Lower lobe of right lung (tissue), 2 donors: ENCODE results near the gene MEIS3. TPM values are rescaled to one million over a fixed set of nuclear protein-coding genes. Genes with fewer than 3 reads are reported as not detected.
A peak's percentile ranks its signal among the peaks of the same experiment; 100 is the strongest.
"Not testable (repeated sequence)": the region's sequence is repeated elsewhere in the genome, so short reads cannot be mapped to it uniquely, and the experiment has no call there.

Source experiments
- ATAC-seq, 2 donors: fragments of 200-7000 bp; cut with Tn5 transposase; one replicate each; pipeline ENCODE4 v1.9.1; 2020 to 2022; ENCODE audit warnings: mild to moderate bottlenecking in 2 of 2, moderate library complexity in 2 of 2
- DNase-seq: peaks from one replicate; pipeline ENCODE4 v3.0.0-alpha.2; 2020
- H3K27ac ChIP-seq: fragments of 200-600 bp; one replicate; pipeline ENCODE4 v1.8.0; 2022
- H3K27me3 ChIP-seq: fragments of 200-600 bp; one replicate; pipeline ENCODE4 v1.8.0; 2022; ENCODE audit warnings: low read depth
- H3K36me3 ChIP-seq: fragments of 200-600 bp; one replicate; pipeline ENCODE4 v1.8.0; 2022; ENCODE audit warnings: mild to moderate bottlenecking
- H3K4me1 ChIP-seq: fragments of 200-600 bp; one replicate; pipeline ENCODE4 v1.8.0; 2022
- H3K4me3 ChIP-seq: fragments of 200-600 bp; one replicate; pipeline ENCODE4 v1.8.0; 2022; ENCODE audit warnings: mild to moderate bottlenecking
- H3K9me3 ChIP-seq: fragments of 200-600 bp; one replicate; pipeline ENCODE4 v1.8.0; 2022
- intact Hi-C: fragments of 100-400 bp; cut with DNase I; formaldehyde crosslinking; loops from one replicate; pipeline ENCODE4 v1.11.0; 2022
- total RNA-seq: library from RNA; stranded (reverse); fragmentation: NEBNext Ultra II Directional; extraction: Animal tissue kit (Norgen Biotek cat#: 25700); gene quantifications from one replicate; pipeline ENCODE4 v1.2.1, GENCODE V29; 2021
- TF ChIP-seq, protein P1 (sequence below): fragments of 200-600 bp; IDR thresholded peaks from one replicate; pipeline ENCODE4 v1.8.0; 2022; ENCODE audit warnings: antibody characterized with exemption, mild to moderate bottlenecking
- donor health status: DM: no; HTN: yes; CAD: no; lungs with severe emphysema.

Gene MEIS3
- total RNA-seq, 1 donor from 2014 or later: 5.3 TPM

DNA sequence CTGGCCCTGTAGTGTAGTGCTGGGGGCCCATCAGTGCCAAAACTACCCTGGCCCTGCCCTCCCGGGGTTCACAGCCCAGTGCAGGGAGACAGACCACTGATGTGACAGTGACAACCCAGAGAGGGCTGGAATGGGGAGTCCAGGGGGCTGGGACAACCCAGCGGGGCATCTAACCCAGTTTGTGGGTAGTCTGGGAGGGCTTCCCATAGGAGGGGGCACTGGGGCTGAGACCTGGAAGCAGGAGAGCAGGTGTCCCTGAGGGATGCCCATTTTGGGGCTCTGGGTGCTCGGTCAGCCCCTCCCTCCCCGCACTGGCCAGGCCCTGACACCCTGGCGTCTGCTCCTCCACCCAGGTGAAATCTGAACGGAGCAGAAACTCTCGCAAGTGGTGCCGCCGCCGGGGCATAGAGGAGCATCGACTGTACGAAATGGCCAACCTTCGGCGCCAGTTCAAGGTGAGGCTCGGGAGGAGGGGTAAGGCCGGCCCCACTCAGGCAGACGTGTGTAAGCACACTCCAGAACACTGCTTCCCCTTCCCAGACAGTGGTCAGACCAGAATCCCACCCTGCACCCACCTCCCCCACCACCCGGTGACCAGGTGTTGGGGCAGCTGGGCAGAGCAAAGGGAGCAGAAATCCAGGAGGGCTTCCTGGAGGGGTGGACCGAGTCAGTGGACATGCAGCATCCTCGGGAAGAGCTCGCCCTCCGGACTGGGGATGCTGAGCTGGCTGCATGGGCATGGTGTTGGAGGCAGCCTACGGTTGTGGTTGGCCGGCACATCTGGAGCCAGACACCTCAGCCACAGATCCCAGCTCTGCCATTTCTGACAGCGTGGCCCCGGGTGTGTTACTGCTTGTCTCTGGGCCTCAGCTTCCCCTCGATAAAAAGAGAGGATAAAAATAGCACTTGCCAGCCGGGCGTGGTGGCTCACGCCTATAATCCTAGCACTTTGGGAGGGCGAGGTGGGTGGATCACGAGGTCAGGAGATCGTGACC is 45.8 kb downstream of the MEIS3 start:
- ATAC-seq: no peak
- Histone ChIP-seq H3K9me3 (no peaks in the 10 kb centered on the region), H3K4me3 (no peak overlapping the region), H3K4me1 (no peaks in the 10 kb centered on the region), H3K27me3 (no peaks in the 10 kb centered on the region), H3K36me3 (peaks cover 92% of the 10 kb centered on the region), H3K27ac (no peak overlapping the region)
- DNase-seq: no peak
- TF ChIP-seq, protein P1, sequence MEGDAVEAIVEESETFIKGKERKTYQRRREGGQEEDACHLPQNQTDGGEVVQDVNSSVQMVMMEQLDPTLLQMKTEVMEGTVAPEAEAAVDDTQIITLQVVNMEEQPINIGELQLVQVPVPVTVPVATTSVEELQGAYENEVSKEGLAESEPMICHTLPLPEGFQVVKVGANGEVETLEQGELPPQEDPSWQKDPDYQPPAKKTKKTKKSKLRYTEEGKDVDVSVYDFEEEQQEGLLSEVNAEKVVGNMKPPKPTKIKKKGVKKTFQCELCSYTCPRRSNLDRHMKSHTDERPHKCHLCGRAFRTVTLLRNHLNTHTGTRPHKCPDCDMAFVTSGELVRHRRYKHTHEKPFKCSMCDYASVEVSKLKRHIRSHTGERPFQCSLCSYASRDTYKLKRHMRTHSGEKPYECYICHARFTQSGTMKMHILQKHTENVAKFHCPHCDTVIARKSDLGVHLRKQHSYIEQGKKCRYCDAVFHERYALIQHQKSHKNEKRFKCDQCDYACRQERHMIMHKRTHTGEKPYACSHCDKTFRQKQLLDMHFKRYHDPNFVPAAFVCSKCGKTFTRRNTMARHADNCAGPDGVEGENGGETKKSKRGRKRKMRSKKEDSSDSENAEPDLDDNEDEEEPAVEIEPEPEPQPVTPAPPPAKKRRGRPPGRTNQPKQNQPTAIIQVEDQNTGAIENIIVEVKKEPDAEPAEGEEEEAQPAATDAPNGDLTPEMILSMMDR: no peak
- intact Hi-C loops: no loop called here

DNA sequence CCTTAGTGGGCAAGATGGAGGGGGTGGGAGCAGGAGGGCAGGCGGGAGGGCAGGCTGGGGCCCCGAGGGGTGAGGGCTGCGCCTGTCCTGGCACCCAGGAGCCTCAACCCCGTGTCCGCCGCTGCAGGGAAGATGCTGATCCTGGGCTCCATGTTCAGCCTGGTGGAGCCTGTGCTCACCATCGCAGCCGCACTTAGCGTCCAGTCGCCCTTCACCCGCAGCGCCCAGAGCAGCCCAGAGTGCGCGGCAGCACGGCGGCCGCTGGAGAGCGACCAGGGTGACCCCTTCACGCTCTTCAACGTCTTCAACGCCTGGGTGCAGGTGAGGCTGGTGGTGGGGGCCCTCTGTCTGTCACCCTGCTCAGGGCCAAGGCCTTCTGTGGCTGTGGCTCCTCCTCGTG is 46.7 kb downstream of the MEIS3 start:
- DNase-seq (no peak), ATAC-seq (no peak)
- intact Hi-C loops: no loop called here
- TF ChIP-seq, protein P1: no peak
- H3K9me3 ChIP-seq: no peaks in the 10 kb centered on the region
- H3K27me3 ChIP-seq: no peaks in the 10 kb centered on the region
- H3K4me3 ChIP-seq: no peak overlapping the region
- no peak overlapping the region for H3K27ac ChIP-seq
- peaks cover 86% of the 10 kb centered on the region for H3K36me3 ChIP-seq
- no peaks in the 10 kb centered on the region for H3K4me1 ChIP-seq

DNA sequence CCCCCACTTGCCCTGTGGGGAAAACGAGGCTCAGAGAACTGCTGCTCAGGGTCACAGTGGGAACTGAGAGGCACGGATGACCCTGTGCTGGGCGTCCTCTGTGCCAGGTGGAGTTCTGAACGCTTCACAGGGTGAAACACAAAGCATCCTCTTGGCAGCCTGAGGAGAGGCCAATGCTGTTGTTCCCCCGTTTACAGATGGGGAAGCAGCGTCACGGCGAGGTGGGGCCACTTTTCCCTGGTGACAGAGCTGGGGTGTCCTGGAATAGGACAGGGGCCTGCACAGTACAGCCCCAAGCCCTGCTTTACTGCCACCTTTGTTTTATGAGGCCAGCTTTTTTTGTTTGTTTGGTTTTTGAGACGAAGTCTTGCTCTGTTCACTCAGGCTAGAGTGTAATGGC is 48.1 kb downstream of the MEIS3 start:
- no peak for DNase-seq
- peak overlapping the region; percentile 11 for H3K27ac ChIP-seq
- no peak for ATAC-seq
- intact Hi-C loops: no loop called here
- TF ChIP-seq, protein P1: no peak
- no peak overlapping the region for H3K4me3 ChIP-seq
- H3K4me1 ChIP-seq: no peaks in the 10 kb centered on the region
- no peaks in the 10 kb centered on the region for H3K9me3 ChIP-seq
- H3K27me3 ChIP-seq: no peaks in the 10 kb centered on the region
- peaks cover 84% of the 10 kb centered on the region for H3K36me3 ChIP-seq

DNA sequence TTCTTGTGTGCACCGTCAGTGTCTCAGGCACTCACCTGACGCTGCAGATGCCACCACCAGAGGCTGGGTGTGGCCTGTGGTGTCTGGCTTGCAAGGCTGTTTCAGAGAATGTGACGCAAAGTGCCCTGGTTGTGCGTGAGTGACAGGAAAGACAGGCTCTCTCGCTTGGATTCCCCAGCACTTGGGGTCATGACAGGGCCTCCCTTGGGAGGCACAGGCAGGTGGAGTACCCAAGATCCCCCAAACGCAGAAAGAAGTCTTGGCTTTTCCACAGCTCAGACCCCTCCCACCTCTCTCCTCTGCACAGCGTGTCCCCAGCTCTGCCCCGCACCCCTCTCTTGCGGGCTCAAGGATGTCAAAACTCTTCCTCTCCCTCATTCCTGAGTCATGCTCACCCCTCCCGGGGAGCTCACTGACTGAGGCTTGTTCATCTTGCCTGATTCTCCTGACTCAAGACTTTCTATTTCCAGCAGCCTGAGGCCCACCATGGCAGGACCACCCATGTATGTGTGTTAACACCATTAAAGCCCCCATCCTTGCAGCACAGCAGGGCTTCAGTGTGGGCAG is 49.2 kb downstream of the MEIS3 start:
- TF ChIP-seq, protein P1: no peak
- H3K27ac ChIP-seq: peak overlapping the region; percentile 11

DNA sequence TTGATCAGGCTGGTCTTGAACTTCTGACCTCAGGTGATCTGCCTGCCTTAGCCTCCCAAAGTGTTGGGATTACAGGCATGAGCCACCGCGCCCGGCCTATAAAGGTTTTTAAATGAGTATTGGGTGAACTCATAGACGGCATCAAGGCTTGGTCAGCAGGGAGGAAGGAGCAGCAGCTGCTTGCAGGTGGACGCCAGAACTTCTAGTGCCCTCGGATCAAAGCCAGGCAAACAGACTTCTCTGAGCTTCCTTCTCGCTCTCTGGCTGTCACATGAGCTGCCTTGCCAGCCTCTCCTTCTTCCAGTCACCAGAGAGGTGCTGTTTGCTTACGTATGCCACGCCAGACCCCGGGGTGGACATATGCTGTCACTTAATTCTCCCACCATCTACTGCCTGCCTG is 53.9 kb downstream of the MEIS3 start:
- H3K4me1 ChIP-seq, DNase-seq, H3K27ac ChIP-seq, H3K4me3 ChIP-seq, H3K27me3 ChIP-seq, intact Hi-C loops, ATAC-seq, H3K9me3 ChIP-seq: not testable (repeated sequence)
- H3K36me3 ChIP-seq: peaks cover 91% of the 10 kb centered on the region

More for the DNA sequence above, 49.2 kb downstream of the MEIS3 start:
- Histone ChIP-seq H3K27me3 (no peaks in the 10 kb centered on the region), H3K9me3 (no peaks in the 10 kb centered on the region), H3K4me3 (no peak overlapping the region), H3K4me1 (no peaks in the 10 kb centered on the region), H3K36me3 (peaks cover 84% of the 10 kb centered on the region)
- intact Hi-C loops: no loop called here
- ATAC-seq (peak; percentile 63 to 80), DNase-seq (peak; percentile 74)
